GM18520 (cell line): ENCODE measurements around the gene BACH2.
"Not testable (repeated sequence)": the region's sequence is repeated elsewhere in the genome, so short reads cannot be mapped to it uniquely, and the experiment has no call there.

Source experiments
- ATAC-seq: cut with Tn5 transposase; IDR thresholded peaks from one replicate; pipeline ENCODE4 v1.9.1; 2021; ENCODE audit not compliant: unreplicated experiment

Gene BACH2

DNA sequence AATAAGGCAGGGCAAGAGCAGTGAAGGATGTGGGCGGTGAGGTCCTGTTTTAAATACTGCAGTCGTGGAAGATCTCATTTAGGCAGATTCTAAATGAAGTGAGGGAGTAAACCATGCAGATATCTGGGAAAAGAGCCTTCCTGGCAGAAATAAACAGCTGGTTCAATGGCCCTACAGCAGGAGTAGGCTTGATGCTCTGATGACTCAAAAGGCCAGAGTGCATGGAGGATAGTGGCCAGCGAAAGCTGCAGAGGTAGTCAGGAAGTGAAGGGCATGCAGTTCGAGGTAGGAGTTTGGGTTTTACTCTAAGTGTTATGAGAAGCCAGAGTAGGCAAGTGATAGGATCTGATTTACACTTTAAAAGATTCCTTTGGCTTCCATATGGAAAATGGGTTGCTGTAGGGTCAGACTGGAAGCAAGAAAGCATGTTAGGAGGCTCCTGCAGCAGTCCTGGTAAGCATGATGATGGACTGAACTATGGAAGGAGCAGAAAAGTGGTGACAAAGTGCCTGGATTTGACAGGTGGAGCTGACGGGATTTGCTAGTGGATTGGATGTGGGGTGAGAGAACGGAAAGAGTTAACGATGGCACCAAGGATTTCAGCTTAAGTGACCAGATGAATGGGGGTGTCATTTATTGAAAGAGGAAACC, 252.3 kb downstream of the BACH2 start:
- no peak for ATAC-seq

DNA sequence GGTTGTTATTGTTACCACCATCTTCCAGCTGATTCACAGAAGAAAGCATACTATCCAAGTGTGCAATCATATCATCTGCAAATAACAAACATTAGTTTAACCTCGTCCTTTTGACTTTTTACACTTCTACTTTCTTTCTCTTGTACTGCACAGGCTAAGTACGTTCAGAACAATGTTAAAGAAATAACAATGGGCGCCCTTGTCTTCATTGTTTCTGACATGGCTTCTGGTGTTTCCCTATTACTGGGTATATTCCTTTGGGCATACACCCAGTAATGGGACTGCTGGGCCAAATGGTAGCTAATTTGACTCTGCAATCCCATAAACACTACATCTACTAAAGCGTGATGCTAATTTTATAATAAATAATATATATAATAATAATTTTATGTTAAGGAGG, 255.7 kb downstream of the BACH2 start:
- no peak for ATAC-seq

DNA sequence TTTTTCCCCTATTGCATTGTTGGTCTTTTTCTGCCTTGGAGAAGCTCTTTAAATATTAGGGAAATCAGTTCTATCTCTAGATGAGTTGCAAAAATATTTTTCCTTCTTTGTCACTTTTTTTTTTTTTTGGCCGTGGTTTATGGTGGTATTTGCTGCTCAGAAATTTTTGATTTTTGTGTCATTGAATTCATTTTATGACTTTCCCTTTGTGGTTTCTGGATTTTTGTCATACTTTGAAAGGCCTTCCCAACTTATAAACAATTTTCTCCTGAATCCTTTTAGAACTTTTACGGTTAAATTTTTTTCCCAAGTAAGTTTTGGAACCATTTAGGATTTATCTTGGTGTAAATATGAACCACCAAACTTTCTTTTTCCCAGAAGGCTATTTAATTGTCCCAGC, 256.7 kb downstream of the BACH2 start:
- no peak for ATAC-seq

DNA sequence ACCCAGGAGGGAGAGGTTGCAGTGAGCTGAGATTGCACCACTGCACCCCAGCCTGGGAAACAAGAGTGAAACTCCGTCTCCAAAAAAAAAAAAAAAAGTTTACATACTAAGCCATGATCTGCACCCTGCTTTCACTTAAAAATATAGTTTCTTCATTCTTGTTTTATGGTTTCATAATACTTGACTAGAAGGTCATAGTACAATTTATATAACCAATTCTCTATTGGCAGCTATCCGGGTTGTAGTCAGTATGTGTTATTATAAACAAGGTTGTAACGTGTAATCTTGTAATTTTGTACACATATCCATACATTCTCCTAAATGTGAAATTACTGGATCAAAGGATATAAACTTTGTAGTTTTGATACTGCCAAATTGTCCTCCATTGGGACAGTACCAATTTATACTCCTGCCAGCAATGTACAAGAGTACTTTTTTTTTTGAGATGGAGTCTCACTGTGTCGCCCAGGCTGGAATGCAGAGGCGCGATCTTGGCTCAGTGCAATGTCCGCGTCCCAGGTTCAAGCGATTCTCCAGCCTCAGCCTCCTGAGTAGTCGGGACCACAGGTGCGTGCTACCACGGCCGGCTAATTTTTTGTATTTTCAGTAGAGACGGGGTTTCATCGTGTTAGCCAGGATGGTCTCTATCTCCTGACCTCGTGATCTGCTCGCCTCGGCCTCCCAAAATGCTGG, 257.5 kb downstream of the BACH2 start:
- ATAC-seq: no peak

DNA sequence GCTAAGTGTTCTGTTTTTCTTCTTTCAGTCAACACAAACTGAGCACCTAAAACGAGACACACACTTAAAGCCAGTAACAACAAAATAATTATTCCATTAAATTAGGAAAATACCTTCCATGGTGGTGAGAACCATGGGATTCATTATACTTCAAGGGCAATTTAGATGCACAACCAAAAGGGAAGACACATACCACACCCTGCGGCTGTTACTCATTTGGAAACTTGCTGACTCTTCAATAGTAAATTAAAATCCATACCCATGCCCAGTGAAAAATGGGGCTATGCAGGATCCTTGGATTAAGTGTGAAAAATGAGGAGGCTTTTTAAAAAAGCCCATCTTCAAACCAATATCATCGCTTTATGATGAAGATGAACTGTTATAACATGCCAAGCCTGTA, 259.7 kb downstream of the BACH2 start:
- ATAC-seq: no peak

DNA sequence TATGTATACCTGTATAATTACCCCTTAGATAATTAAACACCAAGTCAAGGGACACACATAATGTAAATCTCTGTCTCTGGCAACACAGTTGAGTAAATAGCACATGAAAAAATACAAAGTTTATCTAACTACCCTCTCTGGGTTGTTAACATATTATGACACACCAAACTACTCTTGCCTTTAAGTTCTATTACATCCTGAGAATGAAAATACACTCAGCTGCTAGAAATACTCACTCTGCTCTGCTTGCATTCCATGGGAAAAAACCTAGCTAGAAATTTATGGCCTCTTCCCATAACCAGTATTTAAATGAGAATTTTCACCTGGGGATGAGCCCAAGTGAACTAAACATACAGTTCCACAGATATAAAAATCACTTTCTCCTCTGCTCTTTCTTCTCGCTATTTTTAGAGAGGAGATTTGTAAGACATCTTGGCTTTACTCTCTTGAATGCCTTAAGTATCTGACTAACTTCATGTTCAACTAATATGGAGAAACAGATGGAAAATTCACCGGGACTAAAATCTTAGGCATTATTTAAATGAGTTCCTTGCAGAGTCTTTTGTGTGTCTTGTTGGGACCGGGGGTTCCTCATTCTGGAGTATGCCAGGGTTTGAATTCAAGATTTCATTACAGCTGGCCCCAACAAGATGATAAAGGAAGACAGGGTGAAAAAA, 261.5 kb downstream of the BACH2 start:
- no peak for ATAC-seq

DNA sequence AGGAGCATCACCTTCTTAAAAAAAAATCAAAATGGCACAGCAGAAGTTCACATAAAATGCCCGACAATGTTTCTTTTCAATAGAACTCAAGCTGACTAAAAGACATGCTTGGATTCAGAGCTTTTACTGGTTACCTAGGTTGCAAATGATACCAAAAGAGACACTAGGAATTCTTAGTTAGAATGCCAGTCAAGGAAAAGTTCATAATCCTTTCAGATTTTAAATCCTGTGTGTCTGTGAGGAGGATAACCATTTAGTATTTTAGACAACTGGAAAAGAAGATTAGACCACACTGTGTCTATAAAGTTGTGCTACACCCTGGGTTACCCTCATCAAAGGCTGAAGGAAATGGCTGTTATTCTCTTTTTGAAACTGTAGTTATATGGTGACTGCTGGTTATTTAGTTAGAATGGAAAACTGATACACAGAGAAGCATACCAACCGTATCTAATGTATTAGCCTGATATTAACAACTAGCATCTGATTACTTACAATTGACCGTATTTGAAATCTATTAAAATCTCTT, 262.8 kb downstream of the BACH2 start:
- ATAC-seq: no peak

DNA sequence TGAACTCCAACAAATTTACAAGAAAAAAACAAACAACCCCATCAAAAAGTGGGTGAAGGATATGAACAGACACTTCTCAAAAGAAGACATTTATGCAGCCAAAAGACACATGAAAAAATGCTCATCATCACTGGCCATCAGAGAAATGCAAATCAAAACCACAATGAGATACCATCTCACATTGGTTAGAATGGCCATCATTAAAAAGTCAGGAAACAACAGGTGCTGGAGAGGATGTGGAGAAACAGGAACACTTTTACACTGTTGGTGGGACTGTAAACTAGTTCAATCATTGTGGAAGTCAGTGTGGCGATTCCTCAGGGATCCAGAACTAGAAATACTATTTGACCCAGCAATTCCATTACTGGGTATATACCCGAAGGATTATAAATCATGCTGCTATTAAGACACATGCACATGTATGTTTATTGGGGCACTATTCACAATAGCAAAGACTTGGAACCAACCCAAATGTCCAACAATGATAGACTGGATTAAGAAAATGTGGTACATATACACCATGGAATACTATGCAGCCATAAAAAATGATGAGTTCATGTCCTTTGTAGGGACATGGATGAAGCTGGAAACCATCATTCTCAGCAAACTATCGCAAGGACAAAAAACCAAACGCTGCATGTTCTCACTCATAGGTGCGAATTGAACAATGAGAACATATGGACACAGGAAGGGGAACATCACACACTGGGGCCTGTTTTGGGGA, 264.0 kb downstream of the BACH2 start:
- ATAC-seq: not testable (repeated sequence)

DNA sequence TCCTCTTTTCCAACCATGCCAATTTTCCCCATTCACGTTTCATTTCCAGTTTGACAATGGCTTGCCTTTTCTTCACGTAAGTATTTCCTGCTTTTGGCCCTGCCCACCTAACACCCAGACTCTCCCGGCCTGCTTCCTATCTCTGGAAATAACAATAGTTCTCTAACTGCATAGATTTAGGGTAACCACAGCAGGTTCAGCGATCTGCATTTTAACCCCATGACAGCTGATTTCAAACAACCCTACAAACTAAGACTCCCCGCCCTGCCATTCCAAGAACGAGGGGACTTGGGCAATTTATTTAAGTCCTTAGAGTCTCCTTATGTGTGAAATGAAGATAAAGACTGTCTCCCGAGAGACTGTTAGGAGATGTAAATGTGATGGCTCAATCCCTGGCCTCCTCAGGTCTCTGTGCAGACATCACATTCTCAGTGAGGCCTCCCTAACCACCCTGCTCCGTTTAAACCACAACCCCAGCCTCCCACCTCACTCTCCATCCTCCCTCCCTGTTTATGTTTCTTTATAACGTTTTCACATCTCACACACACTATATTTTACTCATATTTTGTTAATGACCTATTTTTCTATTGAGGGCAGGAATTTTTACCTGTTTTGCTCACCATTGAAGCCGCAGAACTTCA, 267.5 kb downstream of the BACH2 start:
- ATAC-seq: no peak

DNA sequence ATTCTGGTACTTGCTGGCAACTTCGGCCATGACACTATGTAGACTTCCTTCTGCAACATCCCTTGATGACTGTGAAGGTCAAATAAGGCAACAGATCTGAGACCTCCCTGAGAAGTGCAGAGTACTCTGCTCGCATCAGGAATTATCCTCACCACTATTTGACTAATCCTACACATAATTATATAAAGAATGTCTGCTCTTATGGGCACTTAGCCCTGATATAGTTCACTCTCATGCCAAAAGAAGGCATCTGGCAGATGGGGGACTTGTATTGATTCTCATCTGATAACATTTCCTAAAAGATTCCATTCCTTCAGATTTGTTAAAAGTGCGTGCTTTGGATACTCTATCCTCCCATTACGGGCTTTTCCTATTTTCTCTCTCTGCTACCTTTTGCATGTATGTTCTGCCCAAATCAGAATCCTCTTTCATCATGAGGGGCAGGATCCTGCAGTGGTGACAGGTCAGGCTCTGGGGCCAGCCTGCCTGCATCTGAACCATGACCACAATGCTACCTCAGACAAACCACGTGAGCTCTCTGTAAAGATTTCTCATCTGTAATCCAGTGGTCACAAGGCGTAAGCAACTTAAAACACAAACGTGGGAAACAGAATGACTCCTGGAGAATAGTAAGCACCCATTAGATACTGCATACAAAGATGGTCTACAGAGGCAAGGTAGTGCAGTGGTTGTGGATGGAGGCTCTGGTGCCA, 268.4 kb downstream of the BACH2 start:
- ATAC-seq: no peak

DNA sequence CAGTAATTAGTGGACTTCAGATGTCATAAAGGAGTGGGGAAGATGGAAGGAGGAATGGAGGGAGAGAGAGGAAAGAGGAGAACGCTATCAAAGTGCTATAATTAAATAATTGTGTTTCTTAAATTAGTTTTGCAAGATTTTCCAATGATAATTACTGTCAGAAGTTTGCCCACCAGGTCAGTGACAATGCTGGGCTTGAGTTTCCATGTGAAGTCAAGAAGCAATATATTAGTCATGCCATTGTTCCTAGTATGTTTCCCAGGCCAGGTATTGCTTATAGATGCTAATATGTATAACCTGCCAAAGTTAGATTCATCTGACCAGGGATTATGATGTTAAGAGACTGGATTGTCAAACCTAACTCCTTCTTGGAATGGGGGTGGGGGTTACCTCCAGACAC, 270.4 kb downstream of the BACH2 start:
- ATAC-seq: no peak

DNA sequence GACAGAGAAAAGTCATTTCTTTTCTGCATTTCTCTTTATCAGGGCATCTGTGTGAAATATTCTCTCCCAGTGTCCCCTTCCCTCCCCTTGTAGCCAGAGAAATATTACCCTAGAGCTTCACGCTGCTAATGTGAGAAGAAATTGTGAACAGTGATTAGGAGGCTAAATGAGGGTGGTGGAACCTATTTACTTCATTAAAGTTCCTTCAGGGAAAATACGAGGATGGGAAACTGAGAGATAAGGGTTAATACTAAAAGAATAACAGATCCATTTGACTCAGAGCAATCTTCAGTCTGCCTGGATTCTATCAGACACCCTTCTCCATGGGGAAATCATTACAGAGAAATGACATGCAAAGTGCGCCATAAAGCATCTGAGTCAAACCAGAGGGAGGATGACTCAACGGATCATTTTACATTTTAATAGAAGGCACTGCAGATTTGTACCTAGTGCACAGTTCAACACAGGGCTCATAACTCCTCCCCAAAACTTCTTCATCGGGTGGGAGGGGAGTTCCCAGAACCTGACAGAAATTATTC, 271.1 kb downstream of the BACH2 start:
- no peak for ATAC-seq

DNA sequence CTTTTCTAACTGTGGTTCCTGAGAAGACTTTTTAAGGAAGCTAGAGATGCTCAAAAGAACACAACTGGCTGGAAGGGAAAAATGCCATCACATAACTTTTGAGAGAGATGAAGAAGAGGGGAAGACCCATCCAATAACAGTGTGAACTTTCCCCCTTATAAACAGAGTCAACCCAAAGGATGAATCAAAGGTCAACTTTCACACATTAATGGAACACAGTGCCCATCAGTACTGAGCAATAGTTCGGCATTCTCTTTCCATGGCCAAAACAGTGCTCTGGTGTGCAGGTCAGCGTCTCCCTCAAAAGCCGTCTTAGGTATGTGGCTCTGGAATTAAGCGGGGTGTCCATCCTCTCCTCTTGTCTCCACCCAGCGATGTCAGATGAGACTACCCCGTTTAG, 272.0 kb downstream of the BACH2 start:
- ATAC-seq: no peak

DNA sequence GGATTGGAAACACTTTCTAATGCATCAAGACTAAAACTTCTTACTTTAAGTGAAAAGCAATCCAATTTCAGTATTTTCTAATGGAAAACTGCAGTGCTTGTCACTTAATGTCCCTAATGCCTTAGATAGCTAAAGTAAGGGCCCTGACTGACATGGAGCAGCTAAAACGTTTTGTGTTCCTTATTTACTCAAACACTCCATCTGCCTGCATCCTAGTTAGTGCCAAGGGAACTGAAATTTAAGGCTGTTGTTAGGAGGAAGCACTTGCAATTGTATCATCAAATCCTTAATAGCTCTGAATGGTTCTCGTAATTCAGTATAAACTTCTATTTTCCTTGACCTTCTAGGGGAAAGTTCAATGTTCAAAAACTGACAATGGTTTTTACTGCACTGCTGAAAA, 274.9 kb downstream of the BACH2 start:
- no peak for ATAC-seq

DNA sequence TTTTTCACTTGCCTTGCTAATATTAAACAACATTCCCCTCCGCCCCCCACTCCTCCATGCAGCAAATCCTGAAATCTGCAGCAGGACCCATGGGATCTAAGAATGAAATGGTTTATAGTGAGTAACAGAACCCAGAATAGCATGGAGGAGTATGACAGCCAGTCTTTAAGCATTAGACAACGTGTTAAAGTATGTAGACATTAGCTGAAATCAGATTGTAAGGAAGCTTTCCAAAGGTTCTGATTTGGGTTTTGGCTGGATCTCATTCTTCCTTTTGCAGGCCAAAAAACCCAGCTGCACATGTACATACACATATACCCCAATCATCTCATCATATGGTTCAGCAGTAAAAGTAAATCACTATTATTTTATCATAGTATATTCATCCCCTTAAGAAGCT, 275.9 kb downstream of the BACH2 start:
- no peak for ATAC-seq

DNA sequence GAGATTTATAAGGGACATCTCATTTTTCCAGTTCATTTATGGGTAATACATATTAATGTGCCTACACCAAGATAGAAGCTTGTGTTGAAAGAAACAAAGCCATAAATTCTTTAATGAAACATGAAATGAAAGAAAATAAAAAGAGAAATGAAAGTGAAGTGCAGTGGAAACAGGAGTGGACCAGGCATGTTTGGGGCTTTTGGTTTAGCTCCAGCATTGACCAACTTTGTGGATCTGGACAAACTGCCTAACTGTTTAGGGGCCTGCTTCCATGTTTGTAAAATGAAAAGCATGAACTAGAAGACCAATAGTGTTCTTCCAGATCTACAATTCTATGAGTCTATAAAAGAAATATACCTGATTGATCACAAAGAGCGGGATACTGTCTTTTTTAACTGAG, 277.4 kb downstream of the BACH2 start:
- no peak for ATAC-seq

DNA sequence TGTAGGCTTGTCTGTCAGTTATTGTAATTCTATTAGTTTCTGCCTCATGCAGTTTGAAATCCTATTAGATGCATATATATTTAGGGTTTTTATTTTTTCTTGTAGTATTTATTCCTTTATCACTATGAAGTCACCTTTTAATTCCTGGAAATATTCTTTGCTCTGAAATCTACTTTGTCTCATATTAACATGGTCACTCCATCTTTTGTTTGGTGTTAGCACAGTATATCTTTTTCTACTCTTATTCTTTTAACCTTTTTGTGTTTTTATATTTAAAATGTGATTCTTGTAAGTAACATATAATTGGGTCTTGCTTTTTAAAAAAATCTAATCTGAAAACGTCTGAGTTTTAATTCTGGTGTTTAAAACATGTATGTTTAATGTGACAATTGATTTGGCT, 280.8 kb downstream of the BACH2 start:
- ATAC-seq: no peak

DNA sequence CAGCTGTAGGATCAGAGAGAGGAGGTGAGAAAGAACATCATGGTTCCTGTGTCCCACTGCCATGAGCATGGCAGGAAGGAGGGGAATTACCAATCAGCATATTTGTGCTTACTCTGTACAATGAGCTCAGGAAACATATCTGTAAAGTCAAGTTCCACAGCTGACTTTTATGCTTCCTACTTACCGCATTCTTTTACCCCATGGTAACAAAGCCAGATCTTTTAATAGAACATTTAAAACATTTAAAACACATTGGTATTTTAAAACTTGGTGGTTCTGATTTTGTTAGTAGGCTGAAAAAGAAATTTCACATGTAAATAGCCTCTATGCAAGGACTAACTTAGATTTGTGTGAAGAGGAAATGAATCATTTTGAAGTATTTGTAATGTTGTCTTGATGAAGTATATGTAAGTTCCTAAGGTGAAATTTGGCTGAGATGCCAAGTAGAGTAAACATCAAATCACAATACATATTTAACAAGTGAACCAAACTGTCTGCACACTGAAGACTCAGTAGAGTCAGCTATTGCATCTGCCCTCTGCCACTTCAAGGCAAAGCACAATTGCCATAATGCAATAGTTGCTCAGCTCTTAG, 287.6 kb downstream of the BACH2 start:
- ATAC-seq: peak; percentile 60

DNA sequence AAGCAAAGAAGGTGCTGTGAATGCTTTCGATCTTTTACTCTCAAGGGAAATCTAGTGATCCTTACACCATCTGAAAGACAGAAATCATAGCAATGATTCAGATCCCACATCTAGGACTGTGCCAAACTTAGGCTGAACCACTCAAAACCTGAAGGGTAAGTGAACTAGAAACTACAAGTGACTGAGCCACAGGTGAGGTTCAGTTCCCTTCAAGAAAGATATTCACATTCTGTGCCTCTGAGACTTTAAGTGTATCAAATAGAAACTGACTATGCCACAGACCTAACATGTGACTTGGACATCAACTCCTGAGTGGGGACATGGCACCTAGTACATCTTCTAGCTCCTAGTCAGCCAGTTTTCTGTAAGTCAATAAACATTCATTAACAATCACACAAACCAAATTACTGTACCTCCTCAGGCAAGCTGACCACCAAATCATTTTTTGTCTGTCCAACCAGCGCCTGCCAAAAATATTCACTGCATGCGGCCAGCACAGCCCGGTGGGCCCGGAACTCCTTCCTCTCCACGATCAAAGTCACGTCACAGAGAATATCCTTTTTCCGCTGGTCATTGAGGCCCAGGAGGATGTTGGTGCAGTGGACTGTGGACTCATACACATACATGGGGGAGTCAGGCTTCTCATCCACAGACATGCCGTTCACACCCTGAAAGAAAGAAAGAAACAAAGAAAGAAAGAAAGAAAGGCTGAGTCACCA, 288.3 kb downstream of the BACH2 start:
- peak; percentile 62 for ATAC-seq
